Upper lobe of right lung (tissue), 1 donor: Measurements from ENCODE around the gene TMEM231. TPM values are rescaled to one million over a fixed set of nuclear protein-coding genes. Genes with fewer than 3 reads are reported as not detected.
A peak's percentile ranks its signal among the peaks of the same experiment; 100 is the strongest.

Experiments
- ATAC-seq: fragments of 200-7000 bp; cut with Tn5 transposase; one replicate; pipeline ENCODE4 v1.9.1; 2020; ENCODE audit warnings: mild to moderate bottlenecking, moderate library complexity
- DNase-seq: peaks from one replicate; pipeline ENCODE4 v3.0.0-alpha.2; 2020
- H3K27ac ChIP-seq: fragments of 200-600 bp; one replicate; pipeline ENCODE4 v1.8.0; 2022
- H3K27me3 ChIP-seq: fragments of 200-600 bp; one replicate; pipeline ENCODE4 v1.8.0; 2022; ENCODE audit warnings: mild to moderate bottlenecking
- H3K36me3 ChIP-seq: fragments of 200-600 bp; one replicate; pipeline ENCODE4 v1.8.0; 2022
- H3K4me1 ChIP-seq: fragments of 200-600 bp; one replicate; pipeline ENCODE4 v1.8.0; 2022
- H3K4me3 ChIP-seq: fragments of 200-600 bp; one replicate; pipeline ENCODE4 v1.8.0; 2022; ENCODE audit warnings: mild to moderate bottlenecking
- H3K9me3 ChIP-seq: fragments of 200-600 bp; one replicate; pipeline ENCODE4 v1.8.0; 2022
- CTCF ChIP-seq: fragments of 200-600 bp; IDR thresholded peaks from one replicate; pipeline ENCODE4 v1.8.0; 2022; ENCODE audit warnings: antibody characterized with exemption
- intact Hi-C: fragments of 100-400 bp; cut with DNase I; formaldehyde crosslinking; loops from one replicate; pipeline ENCODE4 v1.11.0; 2022
- total RNA-seq: library from RNA; stranded (reverse); fragmentation: NEBNext Ultra II Directional; extraction: Animal tissue kit (Norgen Biotek cat#: 25700); gene quantifications from one replicate; pipeline ENCODE4 v1.2.1, GENCODE V29; 2021
- donor health status: DM: no; HTN: yes; CAD: no; lungs with severe emphysema.

Gene TMEM231
- total RNA-seq, 1 donor from 2014 or later: 4.5 TPM

- TF ChIP-seq CTCF: no peak
- H3K27me3 ChIP-seq: peaks cover 14% of the 10 kb centered on the region
- H3K4me1 ChIP-seq: peaks cover 11% of the 10 kb centered on the region
- no peak for DNase-seq
- H3K4me3 ChIP-seq: peak overlapping the region; percentile 34
- intact Hi-C loops: no loop called here
- H3K9me3 ChIP-seq: no peaks in the 10 kb centered on the region
- no peaks in the 10 kb centered on the region for H3K36me3 ChIP-seq
- no peak for ATAC-seq
- no peak overlapping the region for H3K27ac ChIP-seq
Observed at GRCh38 chr16:75494661-75495075, 61.4 kb downstream of the TMEM231 start.

GRCh38 chr16:75494184-75494583 lies 61.9 kb downstream of the TMEM231 start:
- no peak for TF ChIP-seq CTCF
- Histone ChIP-seq H3K4me1 (peaks cover 11% of the 10 kb centered on the region), H3K9me3 (no peaks in the 10 kb centered on the region), H3K36me3 (no peaks in the 10 kb centered on the region), H3K27ac (no peak overlapping the region), H3K27me3 (peaks cover 14% of the 10 kb centered on the region), H3K4me3 (peak overlapping the region; percentile 34)
- intact Hi-C loops: no loop called here
- DNase-seq (no peak), ATAC-seq (no peak)

- H3K4me3 ChIP-seq: no peak overlapping the region
- peaks cover 14% of the 10 kb centered on the region for H3K27me3 ChIP-seq
- H3K36me3 ChIP-seq: no peaks in the 10 kb centered on the region
- intact Hi-C loops: no loop called here
- no peak for DNase-seq
- H3K27ac ChIP-seq: no peak overlapping the region
- no peaks in the 10 kb centered on the region for H3K9me3 ChIP-seq
- TF ChIP-seq CTCF: no peak
- peaks cover 11% of the 10 kb centered on the region for H3K4me1 ChIP-seq
- no peak for ATAC-seq
Observed at GRCh38 chr16:75491876-75492275, 64.2 kb downstream of the TMEM231 start.

- Histone ChIP-seq H3K4me3 (no peak overlapping the region), H3K27ac (no peak overlapping the region), H3K9me3 (no peaks in the 10 kb centered on the region), H3K27me3 (peaks cover 4% of the 10 kb centered on the region), H3K36me3 (no peaks in the 10 kb centered on the region), H3K4me1 (no peaks in the 10 kb centered on the region)
- ATAC-seq (no peak), DNase-seq (no peak)
- intact Hi-C loops: no loop called here
- no peak for TF ChIP-seq CTCF
Observed at GRCh38 chr16:75488322-75488721, 67.7 kb downstream of the TMEM231 start.

Other genes with a start within 250 kb of the TMEM231 start
- 49.0 TPM for gene CFDP1, start 122.7 kb downstream of the TMEM231 start, total RNA-seq
- gene TMEM170A, start 91.6 kb downstream of the TMEM231 start, total RNA-seq: 25.4 TPM
- gene CHST6, start 60.8 kb downstream of the TMEM231 start, total RNA-seq: 0.09 TPM
- not detected for gene CHST5, start 20.1 kb downstream of the TMEM231 start, total RNA-seq
- gene GABARAPL2, start 10.1 kb upstream of the TMEM231 start, total RNA-seq: 109 TPM
- gene ADAT1, start 67.0 kb upstream of the TMEM231 start, total RNA-seq: 44.8 TPM
- gene KARS1, start 91.4 kb upstream of the TMEM231 start, total RNA-seq: 90.5 TPM
- 56.2 TPM for gene TERF2IP, start 91.5 kb upstream of the TMEM231 start, total RNA-seq
- not detected for gene CPHXL2, start 120.8 kb upstream of the TMEM231 start, total RNA-seq
- gene DUXB, start 145.2 kb upstream of the TMEM231 start, total RNA-seq: not detected
- not detected for gene CPHXL, start 170.2 kb upstream of the TMEM231 start, total RNA-seq